Smooth muscle cell (in vitro differentiated cells): ENCODE results near the gene AMT. TPM values are rescaled to one million over a fixed set of nuclear protein-coding genes. Genes with fewer than 3 reads are reported as not detected.
A peak's percentile ranks its signal among the peaks of the same experiment; 100 is the strongest.

ENCODE experiments used
- DNase-seq: peaks from one replicate; lab custom pipeline; 2025; ENCODE audit not compliant: unreplicated experiment; lab: John Stamatoyannopoulos, UW
- H2AFZ ChIP-seq: fragments of 200-600 bp; sonication (generic); 2 replicates; pipeline ENCODE4 v1.6.0; 2016; ENCODE audit warnings: antibody characterized with exemption, low read depth, mild to moderate bottlenecking
- H3F3A ChIP-seq: fragments of 200-600 bp; sonication (generic); 2 replicates; pipeline ENCODE4 v1.6.0; 2017; ENCODE audit warnings: antibody characterized with exemption, low read depth
- H3K27ac ChIP-seq: fragments of 200-600 bp; sonication (generic); 2 replicates; pipeline ENCODE4 v1.5.1; 2016; ENCODE audit warnings: low read depth, mild to moderate bottlenecking
- H3K27me3 ChIP-seq: fragments of 200-600 bp; sonication (generic); 2 replicates; pipeline ENCODE4 v1.6.1; 2016; ENCODE audit warnings: low read depth, mild to moderate bottlenecking
- H3K36me3 ChIP-seq: fragments of 200-600 bp; sonication (generic); 2 replicates; pipeline ENCODE4 v1.5.1; 2016; ENCODE audit warnings: low read depth
- H3K4me1 ChIP-seq: fragments of 200-600 bp; sonication (generic); 2 replicates; pipeline ENCODE4 v1.5.1; 2016; ENCODE audit warnings: low read depth
- H3K4me2 ChIP-seq: fragments of 200-600 bp; sonication (generic); 2 replicates; pipeline ENCODE4 v1.6.0; 2016; ENCODE audit warnings: mild to moderate bottlenecking
- H3K4me3 ChIP-seq: fragments of 200-600 bp; sonication (generic); 2 replicates; pipeline ENCODE4 v1.5.1; 2016; ENCODE audit warnings: mild to moderate bottlenecking
- H3K79me2 ChIP-seq: fragments of 200-600 bp; sonication (generic); 2 replicates; pipeline ENCODE4 v1.6.0; 2016; ENCODE audit warnings: low read depth, mild to moderate bottlenecking
- H3K9ac ChIP-seq: fragments of 200-600 bp; sonication (generic); 2 replicates; pipeline ENCODE4 v1.6.0; 2016; ENCODE audit warnings: low read depth
- H3K9me3 ChIP-seq: fragments of 200-600 bp; sonication (generic); replicated peaks from 2 replicates; pipeline ENCODE4 v1.5.1; 2016; ENCODE audit warnings: low read depth
- H4K20me1 ChIP-seq: fragments of 200-600 bp; sonication (generic); 2 replicates; pipeline ENCODE4 v1.6.0; 2016; ENCODE audit warnings: low read depth
- CTCF ChIP-seq: fragments of 200-600 bp; sonication (generic); IDR thresholded peaks from 2 replicates; pipeline ENCODE4 v1.5.1; 2017; ENCODE audit warnings: borderline replicate concordance, mild to moderate bottlenecking, antibody characterized with exemption; ENCODE audit not compliant: insufficient read depth, poor library complexity, severe bottlenecking
- WGBS: methylation state at CpG from one replicate; pipeline ENCODE4 v1.1.7; 2016; ENCODE audit warnings: low lambda C conversion rate; 5-methylcytosine and 5-hydroxymethylcytosine counted together
- polyA plus RNA-seq: library from polyadenylated mRNA; unstranded; fragments of >200 nt; fragmentation: Nextera tagmentation; extraction: Ambion mirVana; gene quantifications from 2 replicates; pipeline ENCODE4 v1.2.1, GENCODE V29; 2016
- total RNA-seq: library from RNA; depleted of rRNA; stranded (reverse); fragments of >200 nt; gene quantifications from 2 replicates; pipeline ENCODE4 v1.2.3, GENCODE V29; 2014

AMT gene
- total and polyA plus RNA-seq, 2 experiments from 2014 or later: 16.1 to 19.3 TPM

- Histone ChIP-seq H3K79me2 (no peaks in the 10 kb centered on the region), H3K4me2 (no peak overlapping the region), H3K27ac (no peak overlapping the region), H2AFZ (no peak overlapping the region), H3K4me1 (peaks cover 6% of the 10 kb centered on the region), H3K9ac (no peak overlapping the region), H3F3A (peaks cover 19% of the 10 kb centered on the region), H4K20me1 (no peaks in the 10 kb centered on the region), H3K4me3 (no peak overlapping the region), H3K9me3 (no peaks in the 10 kb centered on the region), H3K36me3 (no peaks in the 10 kb centered on the region), H3K27me3 (no peaks in the 10 kb centered on the region)
- 99% methylated on average over 6 of the region's 6 CpGs for WGBS
- TF ChIP-seq CTCF: no peak
- no peak for DNase-seq
Measured at GRCh38 chr3:49424816-49425215, 2.5 kb upstream of the AMT start.

- no peak for DNase-seq
- Histone ChIP-seq H3K27me3 (no peaks in the 10 kb centered on the region), H3K9me3 (no peaks in the 10 kb centered on the region), H3K4me3 (peak overlapping the region; percentile 42), H3K4me1 (peaks cover 6% of the 10 kb centered on the region), H4K20me1 (no peaks in the 10 kb centered on the region), H3F3A (peaks cover 19% of the 10 kb centered on the region), H3K27ac (peak overlapping the region; percentile 97), H3K36me3 (no peaks in the 10 kb centered on the region), H3K4me2 (peak overlapping the region; percentile 81), H3K79me2 (no peaks in the 10 kb centered on the region), H3K9ac (no peak overlapping the region), H2AFZ (no peak overlapping the region)
- 5% methylated on average over 12 of the region's 14 CpGs for WGBS
- TF ChIP-seq CTCF: no peak
Measured at GRCh38 chr3:49421890-49422378, 339 bp downstream of the AMT start.

- Histone ChIP-seq H3K27me3 (no peaks in the 10 kb centered on the region), H3K9me3 (no peaks in the 10 kb centered on the region), H3K9ac (no peak overlapping the region), H3K36me3 (no peaks in the 10 kb centered on the region), H3K4me3 (no peak overlapping the region), H3K4me2 (no peak overlapping the region), H3F3A (peaks cover 11% of the 10 kb centered on the region), H3K79me2 (peaks cover 13% of the 10 kb centered on the region), H2AFZ (no peak overlapping the region), H3K4me1 (peaks cover 12% of the 10 kb centered on the region), H4K20me1 (no peaks in the 10 kb centered on the region), H3K27ac (no peak overlapping the region)
- DNase-seq: no peak
- no peak for TF ChIP-seq CTCF
- whole genome bisulfite sequencing: 88% methylated on average over 13 of the region's 13 CpGs
Measured at GRCh38 chr3:49417516-49418120, 4.7 kb downstream of the AMT start.

GRCh38 chr3:49416867-49417266 lies 5.4 kb downstream of the AMT start:
- no peak overlapping the region for H2AFZ ChIP-seq
- no peak for TF ChIP-seq CTCF
- no peaks in the 10 kb centered on the region for H4K20me1 ChIP-seq
- H3K4me3 ChIP-seq: no peak overlapping the region
- H3K79me2 ChIP-seq: peaks cover 16% of the 10 kb centered on the region
- peaks cover 11% of the 10 kb centered on the region for H3F3A ChIP-seq
- no peaks in the 10 kb centered on the region for H3K36me3 ChIP-seq
- H3K9me3 ChIP-seq: no peaks in the 10 kb centered on the region
- H3K27ac ChIP-seq: no peak overlapping the region
- no peak overlapping the region for H3K9ac ChIP-seq
- H3K4me2 ChIP-seq: no peak overlapping the region
- DNase-seq: no peak
- H3K4me1 ChIP-seq: peaks cover 12% of the 10 kb centered on the region
- H3K27me3 ChIP-seq: no peaks in the 10 kb centered on the region
- 65% methylated on average over 2 of the region's 2 CpGs for WGBS
